HG03025 (cell line): ENCODE measurements around the gene WNT3A.

Experiments
- ATAC-seq: cut with Tn5 transposase; IDR thresholded peaks from one replicate; pipeline ENCODE4 v1.9.1; 2021; ENCODE audit warnings: mild to moderate bottlenecking, moderate library complexity; ENCODE audit not compliant: unreplicated experiment, low FRiP score

The WNT3A gene

DNA sequence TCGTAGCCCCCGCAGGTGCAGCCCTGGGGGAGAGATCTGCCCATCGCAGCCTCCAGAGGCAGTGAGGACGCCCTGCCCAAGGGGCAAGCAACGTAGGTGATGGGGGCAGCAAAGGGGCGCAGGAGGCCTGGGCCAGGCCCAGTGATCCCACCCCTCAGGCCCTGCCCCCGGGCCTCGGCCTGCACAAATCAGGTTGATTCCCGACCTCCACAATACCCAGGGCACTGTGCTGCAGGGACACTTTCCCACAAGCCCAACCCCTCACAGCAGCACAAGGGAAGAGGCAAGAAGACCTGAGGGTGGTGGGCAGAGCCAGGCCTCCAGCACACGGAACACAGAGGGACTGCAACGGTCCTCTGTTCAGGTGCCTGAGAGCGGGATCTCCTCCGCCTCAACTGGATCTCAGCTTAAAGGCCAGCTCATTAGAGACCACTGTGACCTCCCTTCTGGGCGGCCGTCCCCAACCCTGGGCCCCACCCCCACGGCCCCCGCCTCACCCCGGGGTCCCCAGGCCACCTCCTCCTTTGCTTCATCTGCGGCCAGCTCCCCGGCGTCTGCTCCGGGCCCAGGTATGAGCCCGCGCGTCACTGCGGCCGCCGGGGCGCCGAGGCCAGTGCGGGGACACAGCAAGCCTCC is 74.9 kb downstream of the WNT3A start:
- ATAC-seq: peak; percentile 3

DNA sequence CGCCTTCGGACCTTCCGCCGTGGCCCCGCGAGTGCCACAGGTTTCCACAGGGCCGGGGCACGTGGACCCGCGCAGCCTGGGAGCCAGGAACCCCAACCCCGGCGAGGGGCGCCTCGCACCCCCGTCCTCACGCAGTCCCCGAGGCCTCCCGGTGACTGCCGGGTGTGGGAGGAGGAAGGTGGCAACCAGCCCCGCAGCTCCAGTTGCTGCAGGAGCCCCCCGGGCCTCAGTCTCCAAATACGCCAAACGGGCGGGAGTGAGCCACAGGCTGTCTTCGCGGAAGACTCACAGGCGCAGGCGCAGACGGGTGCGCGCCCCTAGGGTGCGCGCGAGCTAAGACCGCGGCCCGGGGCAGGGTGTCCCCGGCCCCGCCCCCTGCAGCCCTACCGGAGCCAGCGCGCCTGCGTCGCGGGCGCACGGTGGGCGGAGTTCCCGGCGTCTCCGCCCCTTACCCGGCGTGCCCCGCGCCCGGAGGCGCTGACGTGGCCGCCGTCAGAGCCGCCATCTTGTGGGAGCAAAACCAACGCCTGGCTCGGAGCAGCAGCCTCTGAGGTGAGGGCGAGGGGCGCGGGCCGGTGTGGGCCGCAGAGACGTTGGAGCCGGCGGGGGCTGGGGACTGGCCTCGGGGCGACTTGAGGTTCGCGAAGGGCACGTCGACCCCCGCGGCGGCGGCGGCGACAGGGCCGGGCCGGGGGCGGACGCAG is 75.6 kb downstream of the WNT3A start, which contains the start of gene ARF1:
Gene ARF1, plus strand, starts transcription at position 495 of the 704 bp plus-strand sequence. CDS start 14,407 bp downstream, outside the sequence.
- ATAC-seq: peak; percentile 72

- peak; percentile 13 for ATAC-seq
These were observed 76.4 kb downstream of the WNT3A start for GRCh38 chr1:228082918-228083870.

DNA sequence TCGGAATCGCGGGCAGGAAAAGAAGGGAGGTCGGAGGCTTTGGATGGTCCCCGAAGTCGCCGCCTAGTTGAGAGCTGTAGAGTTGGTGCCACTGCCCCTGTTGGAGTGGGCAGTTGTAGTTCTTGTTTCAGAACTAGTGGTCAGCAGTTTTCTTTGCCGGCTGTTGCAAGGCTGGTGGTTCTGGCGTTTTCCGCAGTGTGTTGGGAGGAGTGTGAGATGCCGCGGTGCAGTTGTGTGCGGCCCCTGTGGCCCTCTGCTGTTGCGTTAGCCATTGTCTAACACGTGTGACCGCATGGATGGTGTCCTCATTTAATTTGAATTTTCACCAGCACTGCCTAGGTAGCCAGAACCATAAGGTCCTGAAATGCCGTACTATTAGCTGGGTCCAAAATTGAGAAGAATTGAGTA is 77.1 kb downstream of the WNT3A start:
- no peak for ATAC-seq

- no peak for ATAC-seq
These were observed 77.5 kb downstream of the WNT3A start for GRCh38 chr1:228084325-228084724.

DNA sequence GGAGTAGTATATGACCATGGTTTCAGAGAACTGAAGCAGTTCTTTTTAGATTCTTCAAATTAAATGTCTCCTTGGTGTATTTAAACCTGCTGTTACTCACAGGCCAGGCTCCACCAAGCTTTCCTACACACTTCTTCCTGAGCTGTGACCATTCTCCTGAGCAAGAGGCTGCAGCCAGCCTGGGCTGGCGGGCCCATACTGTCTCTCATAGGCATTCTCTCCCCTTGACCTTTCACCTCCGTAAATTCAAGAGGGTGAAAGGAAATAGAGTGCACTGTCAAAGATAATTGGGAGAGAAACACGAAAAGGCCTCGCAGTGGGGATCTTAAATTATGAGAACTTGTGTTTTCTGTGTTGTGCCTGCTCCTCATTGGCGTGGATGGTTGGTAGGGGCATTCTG is 78.0 kb downstream of the WNT3A start:
- ATAC-seq: no peak

- ATAC-seq: no peak
These were observed 78.6 kb downstream of the WNT3A start for GRCh38 chr1:228085287-228085951.

DNA sequence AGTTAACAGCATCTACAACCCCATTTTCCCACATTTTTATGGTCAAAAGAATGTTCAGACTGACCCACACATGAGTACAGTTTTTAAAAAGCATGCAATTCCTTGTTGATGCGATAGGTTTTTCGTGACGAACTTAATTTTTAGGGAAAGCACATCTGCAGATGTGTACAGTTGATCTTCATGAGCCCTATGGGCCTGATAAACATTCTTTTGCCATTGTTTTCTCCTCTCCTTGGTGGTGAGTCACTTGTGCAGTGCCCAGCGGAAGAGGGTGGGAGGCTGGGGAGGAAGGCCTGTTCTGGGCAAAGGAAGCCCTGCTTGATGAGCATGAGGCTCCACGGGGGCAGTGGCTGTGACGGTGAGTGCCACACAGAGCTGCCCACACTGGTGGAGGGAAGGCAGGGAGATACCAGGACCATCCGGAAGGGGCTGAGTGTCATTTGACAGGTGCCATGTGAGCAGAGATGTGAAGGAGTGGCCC is 81.0 kb downstream of the WNT3A start:
- no peak for ATAC-seq

GRCh38 chr1:228088586-228089498 is 82.0 kb downstream of the WNT3A start:
- no peak for ATAC-seq

DNA sequence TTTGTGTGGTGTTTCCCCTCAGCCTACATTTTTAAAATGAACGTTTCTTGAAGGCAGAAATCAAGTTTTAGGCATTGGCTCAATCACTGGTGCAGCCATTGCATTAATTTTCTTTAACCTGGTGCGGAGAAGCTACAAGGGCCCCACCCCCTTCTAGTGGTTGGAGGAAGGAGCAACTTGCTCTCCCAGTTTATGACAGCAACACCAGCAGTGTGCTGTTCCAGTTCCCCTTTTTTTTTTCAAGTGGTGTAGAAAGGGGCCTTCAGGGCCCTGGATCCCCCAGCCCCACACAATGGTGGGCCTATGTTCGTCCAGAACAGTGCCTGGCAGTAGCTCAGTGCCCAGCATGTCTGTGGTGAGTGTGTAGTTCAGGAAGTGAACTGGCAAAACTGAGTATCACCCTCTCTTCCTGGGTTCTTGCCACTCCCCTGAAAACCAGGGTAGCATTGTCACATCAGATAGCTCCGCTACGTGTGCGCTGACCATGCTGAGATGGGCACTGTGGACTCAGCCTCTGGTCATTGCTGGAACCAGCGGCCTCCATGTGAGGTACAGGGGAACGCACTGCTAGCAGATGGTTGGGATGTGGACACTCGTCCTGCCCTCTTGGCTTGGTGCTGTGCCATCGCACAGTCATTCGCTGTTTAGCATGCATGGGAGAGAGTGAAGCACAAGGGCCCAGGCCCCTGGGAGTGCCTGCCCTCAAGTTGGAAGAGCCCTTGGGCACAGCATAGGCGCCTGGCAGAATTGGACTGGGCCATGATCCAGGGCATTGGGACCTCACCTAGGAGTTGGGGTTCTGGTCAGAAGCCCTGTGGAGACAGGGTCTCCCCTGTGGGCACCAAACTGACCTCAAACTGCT is 83.0 kb downstream of the WNT3A start:
- ATAC-seq: no peak

DNA sequence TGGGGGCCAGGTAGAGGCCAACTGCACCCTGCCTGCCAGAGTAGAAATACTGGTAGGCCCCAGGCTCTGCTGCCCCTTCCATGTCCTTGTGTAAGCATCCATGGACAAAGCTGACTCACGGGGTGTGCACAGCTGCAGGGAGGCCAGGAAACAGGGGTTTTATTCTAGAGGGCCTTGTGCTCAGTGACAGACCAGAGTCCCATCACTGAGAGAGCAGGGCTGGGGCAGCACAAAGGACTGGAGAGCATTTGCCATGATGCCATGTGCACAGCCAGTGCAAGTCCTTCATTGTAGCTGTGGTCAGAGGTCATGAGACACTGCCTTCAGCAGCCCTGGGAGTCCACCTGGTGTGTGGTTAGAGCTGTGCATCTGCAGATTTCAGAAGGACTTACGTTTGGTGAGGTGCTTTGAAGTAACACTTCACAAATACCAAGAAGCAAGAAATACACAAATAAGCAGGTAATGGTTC is 83.8 kb downstream of the WNT3A start:
- ATAC-seq: no peak

DNA sequence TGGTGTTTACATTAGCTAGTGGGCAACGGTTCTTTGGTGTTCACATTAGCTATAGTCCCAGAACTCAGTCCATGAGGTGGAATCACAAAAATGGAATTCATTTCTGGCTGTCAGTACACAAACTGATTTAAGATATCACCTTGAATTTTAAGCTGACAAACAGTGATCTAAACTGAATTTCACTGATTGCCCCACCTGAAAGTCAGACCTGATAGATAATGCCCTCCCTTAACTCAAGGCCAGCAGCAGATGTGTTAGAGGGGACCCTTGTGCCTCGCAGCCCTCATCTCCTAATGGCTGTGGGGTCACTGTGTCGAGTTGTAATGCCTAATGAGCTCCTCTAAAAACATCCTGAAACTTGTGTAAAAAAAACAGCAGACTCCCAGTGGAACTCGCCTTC is 84.3 kb downstream of the WNT3A start:
- ATAC-seq: no peak

DNA sequence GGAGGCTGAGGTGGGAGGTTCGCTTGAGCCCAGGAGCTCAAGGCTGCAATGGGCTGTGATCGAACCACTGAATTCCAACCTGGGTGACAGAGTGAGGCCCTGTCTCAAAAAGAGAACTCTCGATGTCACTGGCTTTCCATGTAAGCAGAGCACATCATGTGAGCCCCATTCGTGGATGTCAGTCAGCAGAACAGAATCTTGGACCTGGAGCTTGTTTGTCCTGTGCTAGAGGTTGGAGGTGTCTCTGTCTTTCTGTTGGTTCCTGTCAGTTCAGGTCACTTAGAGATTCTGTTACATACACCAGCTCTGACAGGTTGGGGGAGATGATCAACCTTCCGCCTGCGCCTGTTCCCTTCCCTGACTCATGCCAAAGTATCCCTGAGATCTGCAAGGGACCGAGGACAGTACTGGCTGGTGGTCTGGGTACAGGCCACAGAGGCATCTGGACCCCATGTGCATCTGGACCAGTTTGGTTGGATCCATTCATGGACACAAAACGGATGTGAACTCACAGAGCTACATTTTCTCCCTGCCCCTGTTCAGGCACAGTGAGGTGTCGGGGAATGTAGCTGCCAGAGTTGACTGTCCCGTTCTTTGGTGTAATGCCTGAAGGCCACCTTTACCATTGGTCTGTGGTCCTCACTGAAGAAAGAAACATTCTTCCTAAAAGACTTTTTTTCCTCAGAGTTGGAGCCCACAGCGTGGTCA is 85.7 kb downstream of the WNT3A start:
- ATAC-seq: no peak

DNA sequence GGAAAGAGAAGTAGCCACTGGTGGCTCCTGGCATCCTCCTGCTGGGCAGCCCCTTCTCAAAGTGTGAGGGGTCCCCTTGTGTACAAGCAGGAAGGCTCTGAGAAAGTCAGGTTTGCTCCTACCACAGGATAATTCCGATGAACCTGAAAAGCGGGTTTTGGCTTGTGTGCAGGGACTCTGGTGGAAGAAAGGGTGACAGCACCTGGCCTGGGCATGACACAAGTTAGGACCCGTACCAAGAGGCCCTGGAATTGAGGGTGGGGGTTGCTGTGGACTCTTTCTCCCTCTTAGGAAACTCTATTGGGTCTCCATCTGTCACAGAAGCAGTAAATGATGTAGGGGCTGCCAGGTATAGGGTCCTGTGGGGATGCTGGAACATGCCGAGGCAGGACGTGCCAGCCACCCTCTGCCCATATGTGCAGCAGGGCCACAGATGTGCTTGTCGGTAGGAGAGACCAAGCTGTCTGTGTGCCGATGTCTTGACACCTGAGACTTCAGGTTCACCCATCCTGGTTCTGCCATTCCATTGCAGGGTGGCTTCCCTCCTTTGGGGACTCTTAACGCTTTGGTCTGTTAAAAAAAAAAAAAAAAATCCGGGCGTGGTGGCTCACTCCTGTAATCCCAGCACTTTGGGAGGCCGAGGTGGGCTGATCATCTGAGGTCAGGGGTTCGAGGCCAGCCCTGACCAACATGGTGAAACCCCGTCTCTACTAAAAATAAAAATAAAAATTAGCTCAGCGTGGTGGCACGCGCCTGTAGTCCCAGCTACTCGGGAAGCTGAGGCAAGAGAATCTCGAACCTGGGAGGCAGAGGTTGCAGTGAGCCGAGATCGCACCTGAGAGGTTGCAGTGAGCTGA is 86.5 kb downstream of the WNT3A start:
- ATAC-seq: no peak

DNA sequence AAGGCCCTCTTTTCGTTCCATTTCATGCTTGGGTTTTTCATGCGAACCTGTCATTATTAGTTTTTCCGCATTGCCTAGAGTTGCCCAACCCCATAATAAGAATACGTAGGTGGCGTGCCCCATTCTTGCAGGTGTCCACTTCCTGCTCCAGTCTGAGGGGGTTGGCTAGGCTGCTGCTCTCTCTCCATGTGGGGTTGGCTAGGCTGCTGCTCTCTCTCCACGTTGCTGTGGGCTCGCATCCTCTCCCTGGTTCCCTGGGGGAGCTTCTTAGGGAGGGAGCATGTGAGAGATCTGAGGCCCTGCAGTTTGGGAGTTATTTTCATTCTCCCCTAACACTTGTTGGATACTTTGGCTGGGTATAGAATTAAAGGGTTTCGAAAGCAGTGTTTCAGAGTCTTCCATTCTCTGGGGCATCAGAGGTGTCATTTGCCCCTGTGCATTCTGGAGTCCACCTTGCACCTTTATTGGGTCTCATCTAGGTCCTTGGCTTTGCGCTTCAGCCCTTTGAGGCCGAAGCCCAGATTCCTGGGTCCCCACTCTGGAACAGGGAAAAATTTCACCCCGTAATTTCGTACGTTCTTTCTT is 87.7 kb downstream of the WNT3A start:
- ATAC-seq: no peak

GRCh38 chr1:228095161-228095560 is 88.4 kb downstream of the WNT3A start:
- no peak for ATAC-seq
